Ovary (tissue), 9 donors: ENCODE results near the gene ADCY1. TPM values are rescaled to one million over a fixed set of nuclear protein-coding genes. Genes with fewer than 3 reads are reported as not detected.

Experiments
- DNase-seq, 5 donors: peaks; one replicate each; pipeline ENCODE4 v3.0.0-alpha.2; 2019 to 2020
- H3K27ac ChIP-seq, 2 donors: fragments of 200-600 bp; one replicate each; pipeline versions ENCODE4 v1.5.1 to v1.8.0; 2019 to 2022
- H3K27me3 ChIP-seq: fragments of 200-600 bp; one replicate; pipeline ENCODE4 v1.8.0; 2022
- H3K36me3 ChIP-seq: fragments of 200-600 bp; sonication (generic); one replicate; pipeline ENCODE4 v1.5.1; 2019
- H3K4me1 ChIP-seq: one replicate; pipeline ENCODE4 v1.8.1; 2013; ENCODE audit warnings: mild to moderate bottlenecking, moderate library complexity; ENCODE audit not compliant: insufficient read depth
- H3K4me3 ChIP-seq: fragments of 200-600 bp; sonication (generic); one replicate; pipeline ENCODE4 v1.5.1; 2017
- H3K9me3 ChIP-seq, 2 donors: fragments of 200-600 bp in 1 of 2; sonication (generic) in 1 of 2; one replicate each; pipeline versions ENCODE4 v1.5.1 to v1.8.1; 2013 to 2019; ENCODE audit warnings: mild to moderate bottlenecking in 1 of 2, moderate library complexity in 1 of 2
- CTCF ChIP-seq, 3 donors: fragments of 450-650 bp in 2 of 3; fragments of 200-600 bp in 1 of 3; IDR thresholded peaks; one replicate each; pipeline versions ENCODE4 v1.5.1 to v1.8.0; 2016 to 2022; ENCODE audit warnings: antibody characterized with exemption in 3 of 3, mild to moderate bottlenecking in 1 of 3
- EP300 ChIP-seq: sonication (generic); formaldehyde crosslinking; IDR thresholded peaks from one replicate; pipeline ENCODE4 v1.6.1; 2017; ENCODE audit warnings: antibody characterized with exemption
- POLR2A ChIP-seq: fragments of 450-650 bp; IDR thresholded peaks from one replicate; pipeline ENCODE4 v1.6.1; 2017; ENCODE audit warnings: antibody characterized with exemption, mild to moderate bottlenecking, moderate library complexity
- WGBS, 3 donors: extraction: QIAGEN DNeasy Blood & Tissue Kit in 1 of 3; methylation state at CpG; one replicate each; pipeline versions ENCODE4 v1.1.5 to v1.1.7; 2013 to 2017; 5-methylcytosine and 5-hydroxymethylcytosine counted together
- intact Hi-C, 4 donors: fragments of 100-400 bp; cut with DNase I; formaldehyde crosslinking; loops; one replicate each; pipeline versions ENCODE4 v1.11.0 to v1.15.1; 2022 to 2023
- polyA plus RNA-seq, 2 donors: library from polyadenylated mRNA; stranded (reverse); fragments of 200-250 nt in 1 of 2; fragments of 350-450 nt in 1 of 2; fragmentation: Illumina TruSeq in 1 of 2; extraction: RNeasy Lipid Tissue Mini Kit (QIAGEN cat#74804) in 1 of 2; gene quantifications; one replicate each; pipeline ENCODE4 v1.2.3, GENCODE V29; 2013 to 2014
- total RNA-seq, 7 donors: library from RNA; depleted of rRNA in 2 of 7; stranded (reverse); fragments of >200 nt in 2 of 7; fragmentation: NEBNext Ultra II Directional in 3 of 7; extraction: Animal tissue kit (Norgen Biotek cat#: 25700) in 3 of 7; gene quantifications; one replicate each; pipeline versions ENCODE4 v1.1.0 to v1.2.4, GENCODE V29; 2016 to 2023
- donor health status: DM: no; HTN: no; CAD: no; lungs with moderate emphysema.
- donor health status: DM: no; HTN: no; CAD: no.
- donor health status: Bipolar disorder and iron deficiency.
- donor health status: DM: yes; HTN: yes; CAD: no.
- donor health status: DM: no; HTN: no; CAD: no.
- donor health status: DM: yes; HTN: yes; CAD: no.

ADCY1 gene
- total and polyA plus RNA-seq, 9 donors: 0.40 to 3.7 (median 1.7) TPM

- H3K4me1 ChIP-seq: no peaks in the 10 kb centered on the region
- H3K27ac ChIP-seq: no peak overlapping the region
- H3K27me3 ChIP-seq: no peaks in the 10 kb centered on the region
- no peak for DNase-seq
- TF ChIP-seq POLR2A: no peak
- no peak for TF ChIP-seq CTCF (IDR thresholded peaks at IDR 0.05)
- no peak for TF ChIP-seq EP300
- WGBS, 3 donors: 81 to 88% (median 84%) methylated on average over 16 of the region's 16 CpGs
- intact Hi-C loops: no loop called here
- H3K4me3 ChIP-seq: no peak overlapping the region
- no peaks in the 10 kb centered on the region for H3K9me3 ChIP-seq
- H3K36me3 ChIP-seq: no peaks in the 10 kb centered on the region
These were observed 84.7 kb downstream of the ADCY1 start for GRCh38 chr7:45658716-45659495.

GRCh38 chr7:45659496-45660139 is 85.5 kb downstream of the ADCY1 start:
- DNase-seq: no peak
- WGBS, 3 donors: 85 to 90% (median 85%) methylated on average over 10 of the region's 10 CpGs
- intact Hi-C loops: no loop called here
- TF ChIP-seq CTCF (IDR thresholded peaks at IDR 0.05): no peak
- no peak for TF ChIP-seq POLR2A
- no peak for TF ChIP-seq EP300
- H3K4me3 ChIP-seq: no peak overlapping the region
- H3K36me3 ChIP-seq: no peaks in the 10 kb centered on the region
- H3K4me1 ChIP-seq: no peaks in the 10 kb centered on the region
- no peaks in the 10 kb centered on the region for H3K27me3 ChIP-seq
- no peaks in the 10 kb centered on the region for H3K9me3 ChIP-seq
- H3K27ac ChIP-seq: no peak overlapping the region

GRCh38 chr7:45660201-45660900 is 86.2 kb downstream of the ADCY1 start:
- WGBS, 3 donors: 72 to 81% (median 75%) methylated on average over 6 of the region's 6 CpGs
- Histone ChIP-seq H3K36me3 (no peaks in the 10 kb centered on the region), H3K4me3 (no peak overlapping the region), H3K27ac (no peak overlapping the region), H3K4me1 (no peaks in the 10 kb centered on the region), H3K9me3 (no peaks in the 10 kb centered on the region), H3K27me3 (no peaks in the 10 kb centered on the region)
- TF ChIP-seq POLR2A (no peak), EP300 (no peak), CTCF (IDR thresholded peaks at IDR 0.05) (no peak)
- intact Hi-C loops: no loop called here
- no peak for DNase-seq

- Histone ChIP-seq H3K4me1 (no peaks in the 10 kb centered on the region), H3K4me3 (no peak overlapping the region), H3K9me3 (no peaks in the 10 kb centered on the region), H3K27me3 (no peaks in the 10 kb centered on the region), H3K27ac (no peak overlapping the region), H3K36me3 (no peaks in the 10 kb centered on the region)
- 73 to 94% (median 88%) methylated on average over 1 of the region's 1 CpG for WGBS, 3 donors
- TF ChIP-seq CTCF (IDR thresholded peaks at IDR 0.05) (no peak), EP300 (no peak), POLR2A (no peak)
- DNase-seq: no peak
- intact Hi-C loops: no loop called here
These were observed 86.7 kb downstream of the ADCY1 start for GRCh38 chr7:45660901-45661211.
